ENCODE measurements around the gene GNAZ.

GNAZ gene

GRCh38 chr22:23122992-23123803, 52.9 kb downstream of the GNAZ start:
- no peak for TF ChIP-seq GATA2 (IDR thresholded peaks at IDR 0.05; ENCODE audit: low read depth, low read length)
- no peak for TF ChIP-seq GATA3 (IDR thresholded peaks at IDR 0.05; ENCODE audit: low read depth, low read length)

- TF ChIP-seq GATA3 (IDR thresholded peaks at IDR 0.05; ENCODE audit: low read depth, low read length), result no peak
Measured at GRCh38 chr22:23123804-23124254, 53.5 kb downstream of the GNAZ start.

DNA sequence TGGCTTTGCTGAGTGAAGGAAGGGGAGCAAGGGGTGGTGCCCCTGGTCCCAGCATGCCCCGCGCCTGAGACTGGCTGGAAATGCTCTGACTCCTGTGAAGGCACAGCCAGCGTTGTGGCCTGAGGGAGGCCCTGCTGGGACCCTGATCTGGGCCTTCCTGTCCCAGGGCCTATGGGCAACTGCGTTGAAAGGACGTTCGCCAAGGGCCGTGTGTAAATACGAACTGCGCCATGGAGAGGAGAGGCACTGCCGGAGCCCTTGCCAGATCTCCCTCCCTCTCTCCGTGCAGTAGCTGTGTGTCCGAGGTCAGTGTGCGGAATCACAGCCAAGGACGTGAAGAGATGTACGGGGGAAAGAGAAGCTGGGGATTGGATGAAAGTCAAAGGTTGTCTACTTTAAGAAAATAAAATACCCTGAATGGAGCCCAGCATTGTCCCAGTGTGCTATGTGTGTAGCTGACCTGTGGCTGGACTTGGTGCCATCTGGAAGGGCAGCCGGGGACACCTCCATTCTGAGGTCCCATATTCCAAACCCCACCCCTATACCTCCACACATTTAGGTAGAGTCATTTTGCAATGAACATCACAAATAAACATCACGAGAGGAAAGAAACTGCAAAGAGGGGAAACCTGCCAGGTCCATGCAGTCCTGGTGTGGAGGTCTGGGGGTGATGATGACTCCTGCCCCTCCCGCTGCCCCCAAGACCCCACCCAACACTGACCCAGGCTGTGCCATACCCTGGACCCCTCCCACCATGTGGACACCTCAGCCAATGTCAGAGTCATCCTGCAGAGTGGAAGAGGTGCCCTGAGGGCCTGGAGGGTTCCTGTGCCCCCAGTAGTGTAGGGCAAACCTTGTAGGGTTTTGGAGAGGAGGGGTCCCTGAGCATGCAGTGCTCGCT, 54.5 kb downstream of the GNAZ start:
- no peak for TF ChIP-seq GATA3 (IDR thresholded peaks at IDR 0.05; ENCODE audit: low read depth, low read length)
- TF ChIP-seq GATA2 (IDR thresholded peaks at IDR 0.05; ENCODE audit: low read depth, low read length), result no peak

- TF ChIP-seq GATA2 (IDR thresholded peaks at IDR 0.05; ENCODE audit: low read depth, low read length) (no peak), GATA3 (IDR thresholded peaks at IDR 0.05; ENCODE audit: low read depth, low read length) (no peak)
Measured at GRCh38 chr22:23125512-23126103, 55.3 kb downstream of the GNAZ start.

DNA sequence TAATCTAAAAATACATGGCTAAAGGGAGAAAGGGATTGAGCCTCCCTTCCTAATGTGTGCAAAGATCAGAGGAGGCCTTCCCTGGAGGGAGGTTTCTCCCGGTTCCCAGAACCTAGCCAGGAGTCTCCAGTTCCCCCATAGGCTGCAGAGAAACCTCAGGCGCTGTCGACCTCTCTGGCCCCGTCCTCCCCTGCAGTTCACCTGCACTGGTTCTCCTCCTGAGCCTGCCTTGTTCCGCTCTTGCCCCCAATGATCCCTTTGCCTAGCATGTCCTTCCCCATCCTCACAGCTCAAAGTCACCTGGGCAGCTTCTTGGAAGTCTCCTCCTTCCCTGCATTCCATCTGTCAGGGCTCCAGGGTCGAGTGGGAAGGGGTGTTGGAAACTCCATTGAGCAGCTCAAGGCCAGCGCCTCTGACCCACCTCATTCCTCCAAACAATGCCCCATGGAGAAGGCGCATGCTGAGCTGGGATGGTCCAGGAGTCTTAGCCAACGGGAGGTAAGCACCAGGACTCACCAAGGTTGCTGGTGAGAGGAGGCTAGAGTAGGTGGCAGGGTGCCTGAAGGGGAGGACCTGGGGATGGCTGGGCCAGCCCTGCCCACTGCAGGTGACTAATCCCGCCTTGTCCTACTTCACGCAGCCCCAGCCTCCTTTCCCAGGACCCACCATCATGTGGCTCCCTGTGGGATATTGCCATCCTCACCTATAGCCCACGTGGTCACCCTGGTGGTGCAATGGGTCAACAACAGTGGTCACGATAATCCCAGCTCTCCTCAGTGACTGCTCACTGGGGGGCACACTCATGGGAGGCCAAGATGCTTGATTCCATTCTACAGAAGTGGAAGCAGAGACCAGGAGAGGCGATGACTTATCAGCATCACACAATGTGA, 56.1 kb downstream of the GNAZ start:
- TF ChIP-seq GATA2 (IDR thresholded peaks at IDR 0.05; ENCODE audit: low read depth, low read length), result no peak
- TF ChIP-seq GATA3 (IDR thresholded peaks at IDR 0.05; ENCODE audit: low read depth, low read length), result no peak

DNA sequence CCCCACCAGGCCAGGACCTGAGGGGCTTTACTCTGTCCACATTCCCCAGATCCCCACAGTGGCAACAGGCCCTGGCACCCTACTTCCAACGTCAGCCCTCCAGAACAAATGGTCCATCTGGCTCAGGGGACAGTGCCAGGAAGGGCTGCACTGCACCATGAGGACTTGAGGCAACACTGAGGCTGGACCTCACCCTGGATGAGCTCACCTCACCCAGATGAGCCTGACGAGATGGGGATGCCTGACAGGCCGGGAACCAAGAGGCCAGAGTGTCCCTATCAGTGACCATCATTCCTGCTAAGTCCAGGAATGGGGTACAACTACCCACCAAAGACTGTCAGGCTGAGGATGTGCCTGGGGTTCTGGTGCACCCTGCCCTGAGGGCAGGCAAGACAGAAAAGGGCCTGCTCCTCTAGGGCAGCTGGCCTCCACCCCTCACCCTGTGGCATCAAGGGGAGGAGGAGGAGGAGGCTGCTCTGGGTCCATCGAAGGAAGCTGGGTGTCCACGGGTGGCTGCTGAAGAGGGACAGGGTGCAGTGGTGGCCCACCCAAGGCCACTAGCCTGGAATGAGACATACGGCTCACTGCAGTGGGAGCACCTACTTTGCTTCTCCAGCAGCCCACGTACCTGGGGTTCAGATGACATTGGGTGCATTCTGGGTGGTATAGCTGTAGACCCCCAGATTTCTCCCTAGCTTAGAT, 56.9 kb downstream of the GNAZ start:
- TF ChIP-seq GATA3 (IDR thresholded peaks at IDR 0.05; ENCODE audit: low read depth, low read length) (no peak), GATA2 (IDR thresholded peaks at IDR 0.05; ENCODE audit: low read depth, low read length) (no peak)

DNA sequence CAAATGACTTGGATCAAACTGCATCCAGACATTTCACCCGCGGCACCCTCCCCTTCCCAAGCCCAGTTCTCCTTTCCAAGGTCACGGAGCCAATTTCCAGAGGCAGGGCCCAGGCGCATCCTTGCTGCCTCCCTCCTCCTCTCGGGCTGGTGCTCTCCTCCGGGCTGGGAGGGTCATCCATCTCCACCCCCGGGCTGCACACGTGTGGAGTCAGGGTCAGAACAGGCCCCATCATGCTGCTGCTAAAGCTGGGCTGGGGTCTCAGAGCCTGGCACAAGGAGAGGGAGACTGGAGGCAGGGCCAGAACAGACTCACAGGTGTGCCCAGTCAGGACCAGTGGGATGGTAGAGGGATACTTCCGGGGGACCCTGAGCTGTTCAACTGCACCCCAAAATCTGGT, 57.5 kb downstream of the GNAZ start:
- TF ChIP-seq GATA2 (IDR thresholded peaks at IDR 0.05; ENCODE audit: low read depth, low read length) (no peak), GATA3 (IDR thresholded peaks at IDR 0.05; ENCODE audit: low read depth, low read length) (no peak)

- no peak for TF ChIP-seq GATA3 (IDR thresholded peaks at IDR 0.05; ENCODE audit: low read depth, low read length)
- TF ChIP-seq GATA2 (IDR thresholded peaks at IDR 0.05; ENCODE audit: low read depth, low read length), result no peak
Measured at GRCh38 chr22:23128269-23129108, 58.2 kb downstream of the GNAZ start.

GRCh38 chr22:23129149-23129548, 58.8 kb downstream of the GNAZ start:
- no peak for TF ChIP-seq GATA3 (IDR thresholded peaks at IDR 0.05; ENCODE audit: low read depth, low read length)
- TF ChIP-seq GATA2 (IDR thresholded peaks at IDR 0.05; ENCODE audit: low read depth, low read length), result no peak

- TF ChIP-seq GATA3 (IDR thresholded peaks at IDR 0.05; ENCODE audit: low read depth, low read length) (no peak), GATA2 (IDR thresholded peaks at IDR 0.05; ENCODE audit: low read depth, low read length) (no peak)
Measured at GRCh38 chr22:23130697-23131096, 60.4 kb downstream of the GNAZ start.

GRCh38 chr22:23131931-23132330, 61.6 kb downstream of the GNAZ start:
- no peak for TF ChIP-seq GATA3 (IDR thresholded peaks at IDR 0.05; ENCODE audit: low read depth, low read length)
- no peak for TF ChIP-seq GATA2 (IDR thresholded peaks at IDR 0.05; ENCODE audit: low read depth, low read length)
